Small intestine (tissue), 7 donors: Measurements from ENCODE around the gene PCDHB6. TPM values are rescaled to one million over a fixed set of nuclear protein-coding genes. Genes with fewer than 3 reads are reported as not detected.
"Not testable (repeated sequence)": the region's sequence is repeated elsewhere in the genome, so short reads cannot be mapped to it uniquely, and the experiment has no call there.

Experiments
- DNase-seq, 2 donors: peaks; one replicate each; pipeline versions ENCODE4 v3.0.0 to v3.0.0-alpha.2; 2013
- FAIRE-seq: peaks from 2 replicates; lab custom pipeline; 2012; peaks lifted over from hg19 to GRCh38; lab: Jason Lieb, UNC
- H3K27ac ChIP-seq, 3 donors: one replicate each; pipeline ENCODE4 v1.5.1; 2013; ENCODE audit warnings: low read length in 2 of 3, mild to moderate bottlenecking in 2 of 3, control low read depth in 1 of 3, inconsistent platforms in 1 of 3, low read depth in 1 of 3, moderate library complexity in 1 of 3
- H3K27me3 ChIP-seq, 3 donors: one replicate each; pipeline ENCODE4 v1.6.1; 2013; ENCODE audit warnings: low read length in 3 of 3, inconsistent platforms in 1 of 3; ENCODE audit not compliant: control insufficient read depth in 3 of 3, insufficient read depth in 3 of 3
- H3K36me3 ChIP-seq, 3 donors: one replicate each; pipeline ENCODE4 v1.6.1; 2013; ENCODE audit warnings: low read length in 3 of 3, inconsistent platforms in 1 of 3, low read depth in 1 of 3, mild to moderate bottlenecking in 1 of 3, moderate library complexity in 1 of 3; ENCODE audit not compliant: control insufficient read depth in 3 of 3, insufficient read depth in 2 of 3
- H3K4me1 ChIP-seq, 3 donors: one replicate each; pipeline ENCODE4 v1.6.1; 2013; ENCODE audit warnings: low read length in 2 of 3, inconsistent platforms in 1 of 3, low read depth in 1 of 3, mild to moderate bottlenecking in 1 of 3, moderate library complexity in 1 of 3; ENCODE audit not compliant: control insufficient read depth in 3 of 3, insufficient read depth in 2 of 3
- H3K4me3 ChIP-seq, 3 donors: one replicate each; pipeline ENCODE4 v1.5.1; 2013; ENCODE audit warnings: low read length in 3 of 3, control low read depth in 1 of 3, inconsistent platforms in 1 of 3, low read depth in 1 of 3, mild to moderate bottlenecking in 1 of 3, moderate library complexity in 1 of 3
- H3K9me3 ChIP-seq, 2 donors: one replicate each; pipeline ENCODE4 v1.6.1; 2013; ENCODE audit warnings: low read depth in 1 of 2, low read length in 1 of 2; ENCODE audit not compliant: control insufficient read depth in 2 of 2, insufficient read depth in 1 of 2
- WGBS, 3 donors: extraction: QIAGEN DNeasy Blood & Tissue Kit; methylation state at CpG; one replicate each; pipeline ENCODE4 v1.1.7; 2013; 5-methylcytosine and 5-hydroxymethylcytosine counted together
- polyA plus RNA-seq, 4 donors: library from polyadenylated mRNA; stranded (reverse) in 3 of 4; unstranded in 1 of 4; fragments of 200-250 nt in 3 of 4; fragments of 120-200 nt in 1 of 4; gene quantifications; one replicate each; pipeline versions ENCODE4 v1.2.1 to v1.2.3, GENCODE V29; 2013
- donor health status: healthy with polysubstance abuse.
- donor health status: control.
- donor health status: control.
- donor health status: Bipolar disorder and iron deficiency.
- donor health status: healthy.

Gene PCDHB6
- polyA plus RNA-seq, 4 donors: 0.13 to 0.52 TPM; not detected in 2

DNA sequence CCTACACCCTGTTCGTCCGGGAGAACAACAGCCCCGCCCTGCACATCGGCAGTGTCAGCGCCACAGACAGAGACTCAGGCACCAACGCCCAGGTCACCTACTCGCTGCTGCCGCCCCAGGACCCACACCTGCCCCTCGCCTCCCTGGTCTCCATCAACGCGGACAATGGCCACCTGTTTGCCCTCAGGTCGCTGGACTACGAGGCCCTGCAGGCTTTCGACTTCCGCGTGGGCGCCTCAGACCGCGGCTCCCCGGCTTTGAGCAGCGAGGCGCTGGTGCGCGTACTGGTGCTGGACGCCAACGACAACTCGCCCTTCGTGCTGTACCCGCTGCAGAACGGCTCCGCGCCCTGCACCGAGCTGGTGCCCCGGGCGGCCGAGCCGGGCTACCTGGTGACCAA is 38.8 kb downstream of the PCDHB6 start:
- 42 to 65% (median 60%) methylated on average over 24 to 34 of the region's 37 CpGs for WGBS, 3 donors
- not testable (repeated sequence) for H3K27ac ChIP-seq, DNase-seq, H3K4me1 ChIP-seq, H3K4me3 ChIP-seq, H3K27me3 ChIP-seq, FAIRE-seq, H3K36me3 ChIP-seq
- peaks cover 3 to 27% of the 10 kb centered on the region in 2 donors for H3K9me3 ChIP-seq

DNA sequence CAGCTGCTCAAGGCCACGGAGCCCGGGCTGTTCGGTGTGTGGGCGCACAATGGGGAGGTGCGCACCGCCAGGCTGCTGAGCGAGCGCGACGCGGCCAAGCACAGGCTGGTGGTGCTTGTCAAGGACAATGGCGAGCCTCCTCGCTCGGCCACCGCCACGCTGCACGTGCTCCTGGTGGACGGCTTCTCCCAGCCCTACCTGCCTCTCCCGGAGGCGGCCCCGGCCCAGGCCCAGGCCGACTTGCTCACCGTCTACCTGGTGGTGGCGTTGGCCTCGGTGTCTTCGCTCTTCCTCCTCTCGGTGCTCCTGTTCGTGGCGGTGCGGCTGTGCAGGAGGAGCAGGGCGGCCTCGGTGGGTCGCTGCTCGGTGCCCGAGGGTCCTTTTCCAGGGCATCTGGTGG is 39.3 kb downstream of the PCDHB6 start:
- FAIRE-seq, DNase-seq, H3K36me3 ChIP-seq, H3K4me1 ChIP-seq, H3K4me3 ChIP-seq, H3K27me3 ChIP-seq, H3K27ac ChIP-seq: not testable (repeated sequence)
- 36 to 56% (median 48%) methylated on average over 11 to 34 of the region's 35 CpGs for WGBS, 3 donors
- H3K9me3 ChIP-seq: peaks cover 3 to 26% of the 10 kb centered on the region in 2 donors

DNA sequence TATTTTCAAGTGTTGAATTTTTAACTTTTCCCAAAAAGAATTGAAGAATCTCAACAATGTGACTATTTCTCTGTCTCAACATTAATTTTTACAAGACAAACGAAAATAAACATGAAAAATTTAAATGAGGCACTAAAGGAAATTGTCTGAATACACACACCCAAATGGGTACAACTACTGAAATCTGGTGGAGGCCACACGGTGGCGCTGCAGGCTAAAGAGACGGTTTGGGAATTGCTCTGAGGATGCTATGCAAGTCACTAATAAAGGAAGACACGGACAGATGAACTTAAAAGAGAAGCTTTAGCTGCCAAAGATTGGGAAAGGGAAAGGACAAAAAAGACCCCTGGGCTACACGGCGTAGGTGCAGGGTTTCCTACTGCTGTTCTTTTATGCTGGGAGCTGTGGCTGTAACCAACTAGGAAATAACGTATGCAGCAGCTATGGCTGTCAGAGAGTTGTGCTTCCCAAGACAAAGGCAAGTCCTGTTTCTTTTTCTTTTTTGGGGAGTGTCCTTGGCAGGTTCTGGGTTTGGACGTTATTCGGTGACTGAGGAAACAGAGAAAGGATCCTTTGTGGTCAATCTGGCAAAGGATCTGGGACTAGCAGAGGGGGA is 42.4 kb downstream of the PCDHB6 start, which contains the start of gene PCDHB10:
Gene PCDHB10 (plus strand): TSS at position 244 of the 616 bp plus-strand sequence. CDS start 200 bp downstream, at position 444.
- Histone ChIP-seq H3K36me3 (no peaks in the 10 kb centered on the region), H3K27ac (no peak within 1 kb of the TSS), H3K27me3 (peaks cover 0 to 5% (median 0%) of the 10 kb centered on the region in 3 donors), H3K4me3 (no peak within 1 kb of the TSS), H3K9me3 (peaks cover 3 to 19% of the 10 kb centered on the region in 2 donors), H3K4me1 (no peaks in the 10 kb centered on the region)
- 9 to 22% (median 19%) methylated on average over 10 of the region's 10 CpGs for WGBS, 3 donors
- FAIRE-seq: no peak
- no peak for DNase-seq

DNA sequence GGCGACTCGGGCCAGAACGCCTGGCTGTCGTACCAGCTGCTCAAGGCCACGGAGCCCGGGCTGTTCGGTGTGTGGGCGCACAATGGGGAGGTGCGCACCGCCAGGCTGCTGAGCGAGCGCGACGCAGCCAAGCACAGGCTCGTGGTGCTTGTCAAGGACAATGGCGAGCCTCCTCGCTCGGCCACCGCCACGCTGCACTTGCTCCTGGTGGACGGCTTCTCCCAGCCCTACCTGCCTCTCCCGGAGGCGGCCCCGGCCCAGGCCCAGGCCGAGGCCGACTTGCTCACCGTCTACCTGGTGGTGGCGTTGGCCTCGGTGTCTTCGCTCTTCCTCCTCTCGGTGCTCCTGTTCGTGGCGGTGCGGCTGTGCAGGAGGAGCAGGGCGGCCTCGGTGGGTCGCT is 44.5 kb downstream of the PCDHB6 start:
- H3K27ac ChIP-seq, FAIRE-seq, H3K36me3 ChIP-seq, H3K27me3 ChIP-seq, DNase-seq, H3K4me3 ChIP-seq, H3K4me1 ChIP-seq: not testable (repeated sequence)
- peaks cover 3 to 18% of the 10 kb centered on the region in 2 donors for H3K9me3 ChIP-seq
- WGBS, 3 donors: 37 to 60% (median 60%) methylated on average over 19 to 25 of the region's 37 CpGs

DNA sequence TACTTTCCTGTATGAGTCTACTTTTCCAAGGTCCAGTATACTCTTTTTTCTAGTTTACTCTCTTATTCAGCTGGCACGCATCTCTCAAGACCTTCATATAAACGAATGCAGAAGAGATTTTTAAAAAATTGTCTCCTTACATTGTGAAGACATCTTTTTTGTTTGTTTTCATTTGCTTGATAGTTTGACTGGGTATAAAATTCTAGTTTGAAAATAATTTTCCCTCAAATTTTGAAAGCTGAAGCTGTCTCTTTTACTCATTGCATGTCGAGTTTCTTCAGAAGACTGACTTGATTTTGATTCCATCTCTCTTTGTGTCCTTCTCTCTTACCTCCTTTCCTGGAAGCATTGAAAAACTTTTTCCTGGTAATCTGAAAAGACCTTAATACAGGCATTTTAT is 46.5 kb downstream of the PCDHB6 start:
- no peak overlapping the region for H3K4me3 ChIP-seq
- DNase-seq (no peak), FAIRE-seq (no peak)
- H3K9me3 ChIP-seq: peaks cover 1 to 29% of the 10 kb centered on the region in 2 donors
- peaks cover 0 to 8% (median 0%) of the 10 kb centered on the region in 3 donors for H3K27me3 ChIP-seq
- no peaks in the 10 kb centered on the region for H3K36me3 ChIP-seq
- H3K27ac ChIP-seq: no peak overlapping the region
- 25 to 50% (median 30%) methylated on average over 3 of the region's 3 CpGs for WGBS, 3 donors
- H3K4me1 ChIP-seq: no peaks in the 10 kb centered on the region

DNA sequence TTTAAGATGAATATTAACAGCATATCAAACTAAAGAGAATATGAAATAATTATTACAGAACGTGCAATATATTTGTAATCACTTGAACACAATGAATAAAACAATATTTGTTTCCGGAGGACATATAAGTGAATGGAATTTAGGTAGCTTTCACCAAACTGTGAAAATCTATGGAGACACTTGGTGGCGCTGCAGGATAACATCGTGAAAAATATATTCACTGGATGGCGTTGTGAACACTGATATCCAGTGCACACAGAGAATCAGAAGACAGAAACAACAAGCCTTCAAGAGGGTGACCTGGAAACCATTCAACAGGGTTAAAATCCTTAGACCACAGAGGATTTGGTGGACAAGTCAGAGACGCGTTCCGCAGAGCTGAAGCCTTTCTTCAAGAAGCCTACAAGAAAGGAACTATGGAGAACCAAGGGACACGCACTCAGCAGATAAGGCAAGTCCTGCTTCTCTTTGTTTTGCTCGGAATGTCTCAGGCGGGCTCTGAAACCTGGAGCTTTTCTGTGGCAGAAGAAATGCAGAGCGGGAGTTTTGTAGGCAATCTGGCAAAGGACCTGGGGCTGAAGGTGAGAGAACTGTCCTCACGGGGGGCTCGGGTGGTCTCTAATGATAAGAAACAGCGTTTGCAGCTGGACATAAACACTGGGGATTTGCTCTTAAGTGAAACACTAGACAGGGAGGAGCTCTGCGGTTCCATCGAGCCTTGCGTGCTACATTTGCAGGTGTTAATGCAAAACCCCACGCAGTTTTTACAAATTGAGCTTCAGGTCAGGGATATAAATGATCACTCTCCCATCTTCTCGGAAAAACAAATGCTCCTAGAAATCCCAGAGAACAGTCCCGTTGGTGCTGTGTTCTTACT is 49.7 kb downstream of the PCDHB6 start, which contains the start of gene PCDHB11:
Gene PCDHB11 (plus strand): TSS at position 269 of the 877 bp plus-strand sequence. CDS start 148 bp downstream, at position 417.
- DNase-seq (no peak), FAIRE-seq (no peak)
- H3K27ac ChIP-seq: no peak within 1 kb of the TSS
- H3K36me3 ChIP-seq: no peaks in the 10 kb centered on the region
- no peak within 1 kb of the TSS for H3K4me3 ChIP-seq
- H3K27me3 ChIP-seq: peaks cover 0 to 3% (median 0%) of the 10 kb centered on the region in 3 donors
- H3K4me1 ChIP-seq: no peaks in the 10 kb centered on the region
- WGBS, 3 donors: 36 to 52% (median 40%) methylated on average over 21 of the region's 21 CpGs
- peaks cover 0 to 32% of the 10 kb centered on the region in 2 donors for H3K9me3 ChIP-seq

DNA sequence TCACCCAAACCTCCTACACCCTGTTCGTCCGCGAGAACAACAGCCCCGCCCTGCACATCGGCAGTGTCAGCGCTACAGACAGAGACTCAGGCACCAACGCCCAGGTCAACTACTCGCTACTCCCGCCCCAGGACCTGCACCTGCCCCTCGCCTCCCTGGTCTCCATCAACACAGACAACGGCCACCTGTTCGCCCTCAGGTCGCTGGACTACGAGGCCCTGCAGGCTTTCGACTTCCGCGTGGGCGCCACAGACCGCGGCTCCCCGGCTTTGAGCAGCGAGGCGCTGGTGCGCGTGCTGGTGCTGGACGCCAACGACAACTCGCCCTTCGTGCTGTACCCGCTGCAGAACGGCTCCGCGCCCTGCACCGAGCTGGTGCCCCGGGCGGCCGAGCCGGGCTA is 51.3 kb downstream of the PCDHB6 start:
- H3K27ac ChIP-seq, H3K36me3 ChIP-seq, FAIRE-seq, DNase-seq, H3K4me1 ChIP-seq, H3K27me3 ChIP-seq, H3K4me3 ChIP-seq: not testable (repeated sequence)
- 42 to 58% (median 50%) methylated on average over 23 to 27 of the region's 38 CpGs for WGBS, 3 donors
- peaks cover 0 to 35% of the 10 kb centered on the region in 2 donors for H3K9me3 ChIP-seq

DNA sequence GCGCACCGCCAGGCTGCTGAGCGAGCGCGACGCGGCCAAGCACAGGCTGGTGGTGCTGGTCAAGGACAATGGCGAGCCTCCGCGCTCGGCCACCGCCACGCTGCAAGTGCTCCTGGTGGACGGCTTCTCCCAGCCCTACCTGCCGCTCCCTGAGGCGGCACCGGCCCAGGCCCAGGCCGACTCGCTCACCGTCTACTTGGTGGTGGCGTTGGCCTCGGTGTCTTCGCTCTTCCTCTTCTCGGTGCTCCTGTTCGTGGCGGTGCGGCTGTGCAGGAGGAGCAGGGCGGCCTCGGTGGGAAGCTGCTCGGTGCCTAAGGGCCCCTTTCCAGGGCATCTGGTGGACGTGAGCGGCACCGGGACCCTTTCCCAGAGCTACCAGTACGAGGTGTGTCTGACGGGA is 51.8 kb downstream of the PCDHB6 start:
- not testable (repeated sequence) for H3K4me1 ChIP-seq, H3K4me3 ChIP-seq, H3K27ac ChIP-seq, DNase-seq, H3K36me3 ChIP-seq, FAIRE-seq, H3K27me3 ChIP-seq
- 37 to 63% (median 51%) methylated on average over 13 to 33 of the region's 35 CpGs for WGBS, 3 donors
- H3K9me3 ChIP-seq: peaks cover 0 to 35% of the 10 kb centered on the region in 2 donors
